Neutrophil (primary cell): Measurements from ENCODE around the gene TYK2.
A peak's percentile ranks its signal among the peaks of the same experiment; 100 is the strongest.

Source experiments
- H3K27ac ChIP-seq: fragments of 200-600 bp; sonication (generic); 2 replicates; pipeline ENCODE4 v1.5.1; 2016; ENCODE audit warnings: mild to moderate bottlenecking, moderate library complexity
- H3K27me3 ChIP-seq: fragments of 200-600 bp; sonication (generic); 2 replicates; pipeline ENCODE4 v1.6.0; 2016; ENCODE audit warnings: mild to moderate bottlenecking
- H3K36me3 ChIP-seq: fragments of 200-600 bp; sonication (generic); 2 replicates; pipeline ENCODE4 v1.5.1; 2017
- H3K4me1 ChIP-seq, 2 experiments: fragments of 200-600 bp in 1 of 2; sonication (generic) in 1 of 2; 1 replicate in 1 of 2; 2 replicates in 1 of 2; pipeline versions ENCODE4 v1.5.1 to v1.6.1; 2013 to 2016; ENCODE audit warnings: low read depth in 1 of 2, low read length in 1 of 2, mild to moderate bottlenecking in 1 of 2, moderate library complexity in 1 of 2; ENCODE audit not compliant: control insufficient read depth in 1 of 2, insufficient read depth in 1 of 2
- H3K4me3 ChIP-seq, 2 experiments: fragments of 200-600 bp in 1 of 2; sonication (generic) in 1 of 2; 1 replicate in 1 of 2; 2 replicates in 1 of 2; pipeline ENCODE4 v1.5.1; 2013 to 2016; ENCODE audit warnings: low read depth in 1 of 2, low read length in 1 of 2, mild to moderate bottlenecking in 1 of 2, moderate library complexity in 1 of 2
- H3K9me3 ChIP-seq: fragments of 200-600 bp; sonication (generic); 2 replicates; pipeline ENCODE4 v1.5.1; 2016
- CTCF ChIP-seq: fragments of 200-600 bp; sonication (generic); IDR thresholded peaks from 2 replicates; pipeline ENCODE4 v1.5.1; 2016; ENCODE audit warnings: antibody characterized with exemption

The TYK2 gene

GRCh38 chr19:10334588-10335351 is 45.6 kb downstream of the TYK2 start:
- peak overlapping the region; percentile 87 for H3K27ac ChIP-seq
- no peaks in the 10 kb centered on the region for H3K27me3 ChIP-seq
- no peak for TF ChIP-seq CTCF
- H3K9me3 ChIP-seq, result peaks cover 3% of the 10 kb centered on the region
- peak overlapping the region in 1 of 2 experiments; percentile 81 for H3K4me3 ChIP-seq
- H3K4me1 ChIP-seq, result peaks cover 60 to 76% of the 10 kb centered on the region in 2 experiments
- peaks cover 69% of the 10 kb centered on the region for H3K36me3 ChIP-seq

- no peak for TF ChIP-seq CTCF
- peak overlapping the region; percentile 87 for H3K27ac ChIP-seq
Measured at GRCh38 chr19:10333758-10334587, 46.4 kb downstream of the TYK2 start.

GRCh38 chr19:10332965-10333757 is 47.2 kb downstream of the TYK2 start, which contains the start of gene RAVER1:
RAVER1 (minus strand) TSS chr19:10333529; CDS start chr19:10333507, 22 bp downstream.
- TF ChIP-seq CTCF, result peak; percentile 20
- peak within 1 kb of the TSS; percentile 87 for H3K27ac ChIP-seq
- peaks cover 3% of the 10 kb centered on the region for H3K9me3 ChIP-seq
- no peaks in the 10 kb centered on the region for H3K27me3 ChIP-seq
- H3K36me3 ChIP-seq, result peaks cover 85% of the 10 kb centered on the region
- peak within 1 kb of the TSS; percentile 87 to 95 for H3K4me3 ChIP-seq
- peaks cover 56 to 60% of the 10 kb centered on the region in 2 experiments for H3K4me1 ChIP-seq

More at GRCh38 chr19:10333758-10334587, 46.4 kb downstream of the TYK2 start:
- peaks cover 77% of the 10 kb centered on the region for H3K36me3 ChIP-seq
- H3K4me3 ChIP-seq, result peak overlapping the region; percentile 87 to 95
- peaks cover 56 to 68% of the 10 kb centered on the region in 2 experiments for H3K4me1 ChIP-seq
- no peaks in the 10 kb centered on the region for H3K27me3 ChIP-seq
- peaks cover 3% of the 10 kb centered on the region for H3K9me3 ChIP-seq

GRCh38 chr19:10332158-10332964 is 48.0 kb downstream of the TYK2 start:
- Histone ChIP-seq H3K36me3 (peaks cover 86% of the 10 kb centered on the region), H3K4me3 (peak overlapping the region; percentile 87 to 95), H3K27me3 (no peaks in the 10 kb centered on the region), H3K4me1 (peaks cover 48 to 52% of the 10 kb centered on the region in 2 experiments), H3K27ac (peak overlapping the region; percentile 87), H3K9me3 (peaks cover 3% of the 10 kb centered on the region)
- TF ChIP-seq CTCF, result no peak
